ENCODE measurements around the gene KRTAP3-1.

- TF ChIP-seq SP1 (IDR thresholded peaks at IDR 0.05) = no peak
- TF ChIP-seq TARDBP (IDR thresholded peaks at IDR 0.05) = no peak
- no peak for TF ChIP-seq FOXK2 (IDR thresholded peaks at IDR 0.05)
These were observed 403 bp upstream of the KRTAP3-1 start for GRCh38 chr17:41009301-41009760.
